ENCODE results near the gene EED.

DNA sequence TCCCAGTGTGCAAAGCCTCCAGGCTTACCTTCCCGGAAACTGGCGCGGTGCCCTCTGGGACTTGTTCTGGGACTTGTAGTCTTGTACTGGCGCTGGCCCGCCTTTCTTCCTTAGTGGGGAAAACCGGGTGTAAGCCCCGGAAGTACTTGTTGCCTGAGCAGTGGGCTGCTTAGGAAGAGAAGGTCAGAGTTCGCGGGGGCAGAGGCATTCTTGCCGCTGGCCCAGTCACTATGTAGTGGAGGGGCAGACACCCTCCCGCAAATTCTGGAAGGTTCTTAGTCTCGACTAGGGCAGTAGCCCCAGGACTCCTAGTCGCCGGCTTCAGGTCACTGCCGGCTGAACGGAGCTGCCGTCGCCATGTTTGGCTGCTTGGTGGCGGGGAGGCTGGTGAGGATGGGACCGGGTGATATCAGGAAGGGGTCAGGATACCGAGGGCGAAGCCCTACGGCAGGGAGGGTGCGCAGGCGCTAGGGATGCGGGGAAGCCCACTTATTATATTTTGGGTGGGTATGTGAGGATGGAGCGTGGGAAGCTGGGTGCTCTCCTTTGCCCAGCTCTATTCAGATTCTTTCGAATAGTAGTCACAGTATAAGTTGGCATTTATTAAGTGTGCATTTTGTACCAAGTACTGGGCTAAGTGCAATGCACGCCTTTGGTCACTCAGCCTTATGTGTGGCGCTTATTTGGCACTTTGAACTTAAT is 57.7 kb downstream of the EED start, which contains the start of gene HIKESHI:
- TF ChIP-seq, protein P1, sequence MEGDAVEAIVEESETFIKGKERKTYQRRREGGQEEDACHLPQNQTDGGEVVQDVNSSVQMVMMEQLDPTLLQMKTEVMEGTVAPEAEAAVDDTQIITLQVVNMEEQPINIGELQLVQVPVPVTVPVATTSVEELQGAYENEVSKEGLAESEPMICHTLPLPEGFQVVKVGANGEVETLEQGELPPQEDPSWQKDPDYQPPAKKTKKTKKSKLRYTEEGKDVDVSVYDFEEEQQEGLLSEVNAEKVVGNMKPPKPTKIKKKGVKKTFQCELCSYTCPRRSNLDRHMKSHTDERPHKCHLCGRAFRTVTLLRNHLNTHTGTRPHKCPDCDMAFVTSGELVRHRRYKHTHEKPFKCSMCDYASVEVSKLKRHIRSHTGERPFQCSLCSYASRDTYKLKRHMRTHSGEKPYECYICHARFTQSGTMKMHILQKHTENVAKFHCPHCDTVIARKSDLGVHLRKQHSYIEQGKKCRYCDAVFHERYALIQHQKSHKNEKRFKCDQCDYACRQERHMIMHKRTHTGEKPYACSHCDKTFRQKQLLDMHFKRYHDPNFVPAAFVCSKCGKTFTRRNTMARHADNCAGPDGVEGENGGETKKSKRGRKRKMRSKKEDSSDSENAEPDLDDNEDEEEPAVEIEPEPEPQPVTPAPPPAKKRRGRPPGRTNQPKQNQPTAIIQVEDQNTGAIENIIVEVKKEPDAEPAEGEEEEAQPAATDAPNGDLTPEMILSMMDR (IDR thresholded peaks at IDR 0.05), result no peak
- peak in 1 of 2 donors; percentile 63 for TF ChIP-seq POLR2A (IDR thresholded peaks at IDR 0.05)

All from thyroid gland (tissue), 4 donors.